LNCAP (cell line): ENCODE results near the gene IQSEC3.

Source experiments
- CTCF ChIP-seq: fragments of 450-650 bp; IDR thresholded peaks from 2 replicates; pipeline ENCODE4 v1.5.1; 2017; ENCODE audit warnings: mild to moderate bottlenecking

The IQSEC3 gene

GRCh38 chr12:98924-99352 lies 32.4 kb downstream of the IQSEC3 start:
- TF ChIP-seq CTCF = no peak

DNA sequence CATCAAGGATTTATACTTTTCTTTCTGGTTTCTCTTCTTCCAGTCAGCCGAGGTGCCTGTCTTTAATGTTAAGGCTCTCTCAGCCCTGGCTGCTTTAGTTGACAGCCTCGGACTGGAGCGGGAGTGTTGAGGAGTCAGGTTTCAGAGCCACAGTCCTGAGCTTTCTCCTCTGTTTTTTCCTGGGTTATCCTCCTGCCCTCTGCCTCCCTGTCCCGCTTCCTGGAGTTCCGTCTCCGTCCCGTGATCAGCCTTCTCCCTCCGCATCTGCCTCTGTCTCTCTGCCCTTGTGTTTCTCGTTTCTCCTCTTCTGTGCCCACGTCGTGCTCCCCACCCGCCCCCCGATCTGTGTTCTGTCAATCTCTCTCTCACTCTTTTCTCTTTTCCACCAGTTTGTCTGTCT lies 33.0 kb downstream of the IQSEC3 start:
- no peak for TF ChIP-seq CTCF

GRCh38 chr12:101969-102878 lies 35.7 kb downstream of the IQSEC3 start:
- TF ChIP-seq CTCF = no peak

GRCh38 chr12:102879-103168 lies 36.3 kb downstream of the IQSEC3 start:
- TF ChIP-seq CTCF = no peak

- TF ChIP-seq CTCF = no peak
These were observed 36.8 kb downstream of the IQSEC3 start for GRCh38 chr12:103169-103981.

DNA sequence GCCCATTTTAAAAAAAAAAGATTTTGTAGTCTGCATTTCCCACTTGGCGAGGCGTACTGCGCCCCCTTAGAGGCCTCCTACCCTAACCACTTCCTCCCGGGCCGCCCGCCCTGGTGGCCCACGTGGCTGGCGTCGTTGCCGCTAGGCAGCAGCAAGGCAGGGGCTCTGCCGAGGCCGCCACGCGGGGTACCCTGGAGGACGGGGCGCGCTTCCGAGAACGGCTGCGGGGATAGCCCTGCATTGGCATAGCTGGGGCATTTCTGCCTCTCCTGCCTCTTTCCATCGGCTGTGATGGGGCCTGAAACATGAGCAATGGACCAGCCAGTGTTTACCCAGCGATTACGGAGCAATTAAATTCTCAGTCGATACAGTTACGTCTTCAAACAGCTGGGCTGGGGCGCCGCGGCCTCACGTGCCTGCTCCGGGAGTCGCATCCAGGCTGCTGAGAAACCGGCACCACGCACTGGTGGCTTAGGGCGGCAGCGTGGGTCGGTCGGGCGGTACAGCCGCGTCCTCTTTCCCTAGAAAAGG lies 38.0 kb downstream of the IQSEC3 start:
- TF ChIP-seq CTCF = no peak

DNA sequence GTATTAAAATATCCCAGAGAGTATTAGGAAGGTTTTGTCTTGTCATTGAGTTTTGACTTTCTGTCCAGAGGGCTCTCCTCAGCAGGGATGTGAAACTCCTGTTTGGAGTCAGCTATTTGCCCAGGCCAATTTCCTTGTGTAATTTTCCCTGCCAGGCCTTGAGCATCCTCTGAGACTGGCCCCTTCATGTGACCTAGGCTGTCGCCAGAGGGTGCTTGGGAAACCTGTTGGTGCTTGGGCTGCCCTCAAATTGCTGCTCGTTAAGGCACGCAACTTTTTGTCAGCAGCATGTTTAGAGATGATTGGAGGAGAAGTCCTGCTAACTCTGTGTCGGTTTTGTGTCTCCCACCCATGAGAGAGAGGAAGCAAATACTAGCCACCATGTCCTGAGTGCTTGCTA lies 39.1 kb downstream of the IQSEC3 start:
- TF ChIP-seq CTCF = no peak
